SK-N-MC (cell line): ENCODE results near the gene KLK7.

ENCODE experiments used
- EZH2 ChIP-seq: fragments of 200-600 bp; sonication (generic); IDR thresholded peaks from one replicate; pipeline ENCODE4 v1.6.1; 2017; ENCODE audit warnings: antibody characterized with exemption
- FOXP2 ChIP-seq: optimal IDR thresholded peaks from 2 replicates; pipeline ENCODE3; 2011; ENCODE audit warnings: mild to moderate bottlenecking, moderate library complexity; ENCODE audit not compliant: insufficient read depth; ENCODE audit errors: extremely low read length, control extremely low read depth
- POLR2AphosphoS5 ChIP-seq: IDR thresholded peaks from 2 replicates; pipeline ENCODE4 v1.6.1; 2012; ENCODE audit warnings: mild to moderate bottlenecking, low read depth, low read length, borderline replicate concordance

- TF ChIP-seq EZH2 = no peak
- TF ChIP-seq POLR2AphosphoS5 = no peak
- TF ChIP-seq FOXP2 = no peak
Observed at GRCh38 chr19:50979758-50980157, 4.0 kb downstream of the KLK7 start.
